Neural cell (in vitro differentiated cells): ENCODE data around the gene USP36.

Source experiments
- CTCF ChIP-seq: fragments of 450-650 bp; IDR thresholded peaks from 2 replicates; pipeline ENCODE4 v1.5.1; 2014; ENCODE audit warnings: antibody characterized with exemption, mild to moderate bottlenecking, moderate library complexity; ENCODE audit not compliant: poor library complexity, severe bottlenecking
- EP300 ChIP-seq: fragments of 450-650 bp; conservative IDR thresholded peaks from 2 replicates; pipeline ENCODE4 v1.6.1; 2014; ENCODE audit warnings: antibody characterized with exemption, mild to moderate bottlenecking, moderate library complexity; ENCODE audit not compliant: poor library complexity, severe bottlenecking
- MXI1 ChIP-seq: fragments of 450-650 bp; conservative IDR thresholded peaks from 2 replicates; pipeline ENCODE4 v1.6.1; 2014; ENCODE audit warnings: antibody characterized with exemption, mild to moderate bottlenecking; ENCODE audit not compliant: poor library complexity, severe bottlenecking
- POLR2AphosphoS5 ChIP-seq: IDR thresholded peaks from 2 replicates; pipeline ENCODE4 v1.6.1; 2012
- TAF1 ChIP-seq: IDR thresholded peaks from 2 replicates; pipeline ENCODE4 v1.6.1; 2012; ENCODE audit warnings: low read depth

DNA sequence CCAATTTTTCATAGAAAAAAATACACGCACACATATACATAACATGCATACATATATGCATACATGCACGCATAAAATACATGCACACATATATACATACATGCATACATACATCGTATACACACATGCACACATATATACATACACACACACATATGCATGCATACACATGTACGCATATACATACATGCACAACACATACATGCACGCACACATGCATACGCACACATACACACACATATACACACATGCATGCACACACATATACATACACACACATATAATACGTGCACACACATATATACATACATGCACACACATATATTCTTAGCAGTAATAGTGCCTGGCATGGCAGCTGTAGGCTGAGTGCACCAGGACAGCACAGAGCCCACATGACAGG is 24.9 kb downstream of the USP36 start:
- TF ChIP-seq CTCF (no peak), POLR2AphosphoS5 (no peak), TAF1 (no peak), MXI1 (no peak), EP300 (no peak)
